ENCODE measurements around the gene OTOP1. TPM values are rescaled to one million over a fixed set of nuclear protein-coding genes. Genes with fewer than 3 reads are reported as not detected.
"Not testable (repeated sequence)": the region's sequence is repeated elsewhere in the genome, so short reads cannot be mapped to it uniquely, and the experiment has no call there.

The OTOP1 gene
- total RNA-seq, 2 experiments from 2014 or later, result not detected

- CTCF ChIA-PET, result interaction anchor here (1.1 to 1.4 kb wide), 3 partner anchors 19 to 140 kb away, joined by 3 read pairs; no protein-coding TSS in a partner anchor
- POLR2A ChIA-PET, result interaction anchor here (0.6 to 1.2 kb wide), 3 partner anchors 8 to 189 kb away, joined by 3 to 11 read pairs (median 4); partner anchors contain the start of gene LYAR
Observed at GRCh38 chr4:4247696-4248028, 20.9 kb upstream of the OTOP1 start.

GRCh38 chr4:4245172-4245571, 18.4 kb upstream of the OTOP1 start:
- POLR2A ChIA-PET, result no interaction called here
- CTCF ChIA-PET, result no interaction called here

GRCh38 chr4:4239551-4239950, 12.8 kb upstream of the OTOP1 start:
- CTCF ChIA-PET, POLR2A ChIA-PET: not testable (repeated sequence)

- ChIA-PET CTCF (no interaction called here), POLR2A (no interaction called here)
Observed at GRCh38 chr4:4233610-4234009, 6.9 kb upstream of the OTOP1 start.

- POLR2A ChIA-PET, result no interaction called here
Observed at GRCh38 chr4:4228356-4228668, 1.6 kb upstream of the OTOP1 start.

GRCh38 chr4:4227510-4228355, 1.0 kb upstream of the OTOP1 start:
- ChIA-PET CTCF (no interaction called here), POLR2A (no interaction called here)

More at GRCh38 chr4:4228356-4228668, 1.6 kb upstream of the OTOP1 start:
- CTCF ChIA-PET, result interaction anchor here (0.6 kb wide), 1 partner anchor 1144 kb away, joined by 3 read pairs; no protein-coding TSS in a partner anchor

GRCh38 chr4:4225915-4226605, 669 bp downstream of the OTOP1 start:
- CTCF ChIA-PET, result no interaction called here

GRCh38 chr4:4217113-4217512, 9.6 kb downstream of the OTOP1 start:
- ChIA-PET CTCF (no interaction called here), POLR2A (no interaction called here)

More at GRCh38 chr4:4225915-4226605, 669 bp downstream of the OTOP1 start:
- POLR2A ChIA-PET, result no interaction called here

GRCh38 chr4:4216648-4217047, 10.1 kb downstream of the OTOP1 start:
- ChIA-PET CTCF (no interaction called here), POLR2A (no interaction called here)

GRCh38 chr4:4213674-4214073, 13.1 kb downstream of the OTOP1 start:
- POLR2A ChIA-PET, CTCF ChIA-PET: not testable (repeated sequence)

GRCh38 chr4:4206204-4206603, 20.5 kb downstream of the OTOP1 start:
- POLR2A ChIA-PET, result no interaction called here

GRCh38 chr4:4204401-4204745, 22.4 kb downstream of the OTOP1 start:
- POLR2A ChIA-PET, result no interaction called here
- CTCF ChIA-PET, result no interaction called here

More at GRCh38 chr4:4206204-4206603, 20.5 kb downstream of the OTOP1 start:
- CTCF ChIA-PET, result no interaction called here

GRCh38 chr4:4203688-4204400, 22.9 kb downstream of the OTOP1 start:
- POLR2A ChIA-PET, result no interaction called here
- CTCF ChIA-PET, result no interaction called here

- CTCF ChIA-PET, result no interaction called here
- POLR2A ChIA-PET, result no interaction called here
Observed at GRCh38 chr4:4202510-4202909, 24.2 kb downstream of the OTOP1 start.

GRCh38 chr4:4200624-4201023, 26.1 kb downstream of the OTOP1 start:
- POLR2A ChIA-PET, result no interaction called here
- CTCF ChIA-PET, result no interaction called here

- ChIA-PET POLR2A (no interaction called here), CTCF (no interaction called here)
Observed at GRCh38 chr4:4195354-4195753, 31.4 kb downstream of the OTOP1 start.

GRCh38 chr4:4188557-4188956, 38.2 kb downstream of the OTOP1 start:
- CTCF ChIA-PET, POLR2A ChIA-PET: not testable (repeated sequence)

GRCh38 chr4:4185528-4185927, 41.2 kb downstream of the OTOP1 start:
- ChIA-PET POLR2A (no interaction called here), CTCF (no interaction called here)

- ChIA-PET POLR2A (no interaction called here), CTCF (interaction anchor here (0.6 to 1.5 kb wide), 3 partner anchors 76 to 241 kb away, joined by 3 to 5 read pairs (median 3); no protein-coding TSS in a partner anchor)
Observed at GRCh38 chr4:4182835-4183568, 43.7 kb downstream of the OTOP1 start.

- ChIA-PET POLR2A (no interaction called here), CTCF (no interaction called here)
Observed at GRCh38 chr4:4170596-4171150, 56.1 kb downstream of the OTOP1 start.

All from activated CD8-positive, alpha-beta memory T cell treated with anti-CD3 and anti-CD28 coated beads for 36 hours (primary cell).